ENCODE results near the gene MANSC4. TPM values are rescaled to one million over a fixed set of nuclear protein-coding genes. Genes with fewer than 3 reads are reported as not detected.

MANSC4 gene
- total and polyA plus RNA-seq, 9 of the 15 experiments (the other 6 are each of a cell fraction or from before 2014, with no cell fraction given), result not detected

GRCh38 chr12:27790179-27790578, 10.1 kb upstream of the MANSC4 start (continued):
- TF ChIP-seq JUND (IDR thresholded peaks at IDR 0.05; ENCODE audit: borderline replicate concordance, low read depth, low read length) (peak; percentile 56; the same call in 1 of the 2 replicates), JUND (tag; IDR thresholded peaks at IDR 0.05; ENCODE audit: borderline replicate concordance, low read depth, low read length) (no peak), ZNF143 (CRISPR knock-in tag; IDR thresholded peaks at IDR 0.05) (no peak), IFI16 (CRISPR knock-in tag; IDR thresholded peaks at IDR 0.05) (no peak), CBFA2T2 (conservative IDR thresholded peaks at IDR 0.05) (peak; percentile 28; the same call in 1 of the 2 replicates), RBM39 (optimal IDR thresholded peaks at IDR 0.05; ENCODE audit: low read depth, low read length) (no peak), HLTF (IDR thresholded peaks at IDR 0.05) (no peak), ZMIZ1 (IDR thresholded peaks at IDR 0.05; ENCODE audit: low read depth in 2 of 2, low read length in 2 of 2) (no peak), MYBL2 (IDR thresholded peaks at IDR 0.05; ENCODE audit: low read depth) (no peak), MYBL2 (CRISPR knock-in tag; IDR thresholded peaks at IDR 0.05; ENCODE audit: borderline replicate concordance) (no peak), RAD21 (CRISPR knock-in tag; conservative IDR thresholded peaks at IDR 0.05 in 1 of 2, IDR thresholded peaks at IDR 0.05 in 1 of 2) (peak in 1 of 2 experiments; percentile 20; a peak in 1 of 4 replicates), ZNF707 (CRISPR knock-in tag; conservative IDR thresholded peaks at IDR 0.05) (no peak), TAF1 (IDR thresholded peaks at IDR 0.05; ENCODE audit: control insufficient read depth, extremely low read depth, insufficient read depth, low read length, severe bottlenecking) (no peak), ZNF217 (CRISPR knock-in tag; IDR thresholded peaks at IDR 0.05) (no peak), CBFB (CRISPR knock-in tag; IDR thresholded peaks at IDR 0.05) (no peak), FOXA1 (IDR thresholded peaks at IDR 0.05; ENCODE audit: borderline replicate concordance) (no peak), HNRNPH1 (optimal IDR thresholded peaks at IDR 0.05; ENCODE audit: low read depth, low read length) (no peak), ZBTB5 (IDR thresholded peaks at IDR 0.05) (no peak)
- TF ChIP-seq, protein P1, sequence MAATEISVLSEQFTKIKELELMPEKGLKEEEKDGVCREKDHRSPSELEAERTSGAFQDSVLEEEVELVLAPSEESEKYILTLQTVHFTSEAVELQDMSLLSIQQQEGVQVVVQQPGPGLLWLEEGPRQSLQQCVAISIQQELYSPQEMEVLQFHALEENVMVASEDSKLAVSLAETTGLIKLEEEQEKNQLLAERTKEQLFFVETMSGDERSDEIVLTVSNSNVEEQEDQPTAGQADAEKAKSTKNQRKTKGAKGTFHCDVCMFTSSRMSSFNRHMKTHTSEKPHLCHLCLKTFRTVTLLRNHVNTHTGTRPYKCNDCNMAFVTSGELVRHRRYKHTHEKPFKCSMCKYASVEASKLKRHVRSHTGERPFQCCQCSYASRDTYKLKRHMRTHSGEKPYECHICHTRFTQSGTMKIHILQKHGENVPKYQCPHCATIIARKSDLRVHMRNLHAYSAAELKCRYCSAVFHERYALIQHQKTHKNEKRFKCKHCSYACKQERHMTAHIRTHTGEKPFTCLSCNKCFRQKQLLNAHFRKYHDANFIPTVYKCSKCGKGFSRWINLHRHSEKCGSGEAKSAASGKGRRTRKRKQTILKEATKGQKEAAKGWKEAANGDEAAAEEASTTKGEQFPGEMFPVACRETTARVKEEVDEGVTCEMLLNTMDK (IDR thresholded peaks at IDR 0.05; ENCODE audit: borderline replicate concordance, insufficient read depth, low read depth, low read length, poor library complexity, severe bottlenecking), result no peak
- TF ChIP-seq, protein P2, sequence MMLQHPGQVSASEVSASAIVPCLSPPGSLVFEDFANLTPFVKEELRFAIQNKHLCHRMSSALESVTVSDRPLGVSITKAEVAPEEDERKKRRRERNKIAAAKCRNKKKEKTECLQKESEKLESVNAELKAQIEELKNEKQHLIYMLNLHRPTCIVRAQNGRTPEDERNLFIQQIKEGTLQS (IDR thresholded peaks at IDR 0.05), result peak; percentile 82
- TF ChIP-seq, protein P2 (CRISPR knock-in tag; conservative IDR thresholded peaks at IDR 0.05), result no peak

All from K562 (cell line).